CD4-positive, alpha-beta T cell (primary cell): ENCODE results near the gene MAD2L2. TPM values are rescaled to one million over a fixed set of nuclear protein-coding genes. Genes with fewer than 3 reads are reported as not detected.

Experiments
- ATAC-seq: fragments of 200-7000 bp; cut with Tn5 transposase; one replicate; pipeline ENCODE4 v1.10.0; 2022; ENCODE audit warnings: mild to moderate bottlenecking; ENCODE audit not compliant: poor library complexity
- CTCF ChIA-PET: fragments of 350-600 bp; sonication (Branson Sonifier 250); formaldehyde crosslinking; loops from one replicate; lab custom pipeline; 2021; ENCODE audit warnings: antibody characterized with exemption, inconsistent platforms; lab: Charles Lee
- POLR2A ChIA-PET: fragments of 350-600 bp; sonication (Branson Sonifier 250); formaldehyde crosslinking; loops from one replicate; lab custom pipeline; 2021; ENCODE audit warnings: antibody characterized with exemption, inconsistent platforms; lab: Charles Lee
- DNase-seq, 14 experiments: peaks; one replicate each; pipeline ENCODE4 v3.0.0-alpha.2; 2013 to 2020; ENCODE audit warnings: mixed read lengths in 2 of 14
- H3K27ac ChIP-seq, 2 donors: one replicate each; pipeline versions ENCODE4 v1.5.1 to v1.7.0; 2013; ENCODE audit warnings: low read length in 2 of 2, low read depth in 1 of 2, mild to moderate bottlenecking in 1 of 2
- H3K27me3 ChIP-seq, 2 experiments: 1 replicate in 1 of 2; 2 replicates in 1 of 2; pipeline versions ENCODE4 v1.6.1 to v1.7.0; 2013; ENCODE audit warnings: low read length in 2 of 2, control low read depth in 1 of 2, mild to moderate bottlenecking in 1 of 2, moderate library complexity in 1 of 2; ENCODE audit not compliant: insufficient read depth in 2 of 2, control insufficient read depth in 1 of 2
- H3K36me3 ChIP-seq: one replicate; pipeline ENCODE4 v1.6.1; 2013; ENCODE audit warnings: low read length, control low read depth; ENCODE audit not compliant: insufficient read depth
- H3K4me1 ChIP-seq: one replicate; pipeline ENCODE4 v1.6.1; 2013; ENCODE audit warnings: low read length, control low read depth; ENCODE audit not compliant: insufficient read depth
- H3K4me3 ChIP-seq: one replicate; pipeline ENCODE4 v1.5.1; 2013; ENCODE audit warnings: mild to moderate bottlenecking, low read length, moderate library complexity
- H3K9me3 ChIP-seq, 2 experiments: 1 replicate in 1 of 2; 2 replicates in 1 of 2; pipeline versions ENCODE4 v1.6.1 to v1.7.0; 2013; ENCODE audit warnings: low read length in 2 of 2, mild to moderate bottlenecking in 2 of 2, control low read depth in 1 of 2, moderate library complexity in 1 of 2; ENCODE audit not compliant: control insufficient read depth in 1 of 2, insufficient read depth in 1 of 2
- H3K27ac Mint-ChIP-seq: one replicate; pipeline ENCODE4 v1.8.0; 2020; ENCODE audit warnings: mixed read lengths
- H3K27me3 Mint-ChIP-seq: one replicate; pipeline ENCODE4 v1.8.0; 2021; ENCODE audit warnings: mixed read lengths
- H3K36me3 Mint-ChIP-seq: one replicate; pipeline ENCODE4 v1.8.0; 2021; ENCODE audit warnings: low read depth, mixed read lengths
- H3K4me1 Mint-ChIP-seq: one replicate; pipeline ENCODE4 v1.8.0; 2021; ENCODE audit warnings: low read depth, mixed read lengths
- H3K4me3 Mint-ChIP-seq: one replicate; pipeline ENCODE4 v1.8.0; 2020; ENCODE audit warnings: mild to moderate bottlenecking, mixed read lengths
- H3K9me3 Mint-ChIP-seq: one replicate; pipeline ENCODE4 v1.8.0; 2020; ENCODE audit warnings: mixed read lengths
- intact Hi-C, 2 experiments: fragments of 100-400 bp; cut with DNase I in 1 of 2; cut with micrococcal nuclease in 1 of 2; formaldehyde crosslinking; loops; one replicate each; pipeline versions ENCODE4 v1.15.1 to v1.9.0; 2023 to 2025; cut with DNase I, micrococcal nuclease
- total RNA-seq, 174 experiments: library from RNA in 2 of 174; stranded (reverse) in 2 of 174; gene quantifications; one replicate each; pipeline ENCODE4 v1.2.3 and lab custom pipeline; 2021 to 2026
- TF ChIP-seq, protein P1 (sequence below): fragments of 200-600 bp; IDR thresholded peaks from one replicate; pipeline ENCODE4 v1.8.0; 2022; ENCODE audit warnings: antibody characterized with exemption, mild to moderate bottlenecking

The MAD2L2 gene
- total RNA-seq, 2 experiments from 2014 or later, result 24.6 to 28.3 TPM

DNA sequence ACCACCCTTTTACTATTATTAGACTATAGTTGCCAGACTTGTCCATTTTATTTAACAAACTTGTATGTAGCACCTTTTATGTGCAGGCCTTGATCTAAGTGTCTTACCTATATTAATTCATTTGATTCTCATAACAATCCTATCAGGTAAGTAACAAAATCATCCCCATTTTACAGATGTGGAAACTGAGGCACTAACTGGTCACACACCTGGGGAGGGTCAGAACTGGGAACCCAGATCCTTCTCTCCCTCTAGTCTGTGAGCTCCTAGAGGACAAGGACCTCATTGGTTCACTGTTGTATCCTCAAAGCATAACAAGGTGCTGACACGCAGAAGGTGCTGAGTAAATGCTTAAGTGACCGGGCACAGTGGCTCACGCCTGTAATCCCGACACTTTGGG lies 41.6 kb downstream of the MAD2L2 start:
- Histone ChIP-seq H3K27ac (no peak overlapping the region), H3K27me3 (peaks cover 4 to 7% of the 10 kb centered on the region in 2 experiments), H3K4me1 (peaks cover 4% of the 10 kb centered on the region), H3K4me3 (no peak overlapping the region), H3K9me3 (no peaks in the 10 kb centered on the region), H3K36me3 (no peaks in the 10 kb centered on the region)
- Mint-ChIP-seq H3K27me3 (peaks cover 18% of the 10 kb centered on the region), H3K4me3 (no peak overlapping the region), H3K9me3 (no peaks in the 10 kb centered on the region), H3K4me1 (no peaks in the 10 kb centered on the region), H3K27ac (no peak overlapping the region), H3K36me3 (no peaks in the 10 kb centered on the region)
- TF ChIP-seq, protein P1, sequence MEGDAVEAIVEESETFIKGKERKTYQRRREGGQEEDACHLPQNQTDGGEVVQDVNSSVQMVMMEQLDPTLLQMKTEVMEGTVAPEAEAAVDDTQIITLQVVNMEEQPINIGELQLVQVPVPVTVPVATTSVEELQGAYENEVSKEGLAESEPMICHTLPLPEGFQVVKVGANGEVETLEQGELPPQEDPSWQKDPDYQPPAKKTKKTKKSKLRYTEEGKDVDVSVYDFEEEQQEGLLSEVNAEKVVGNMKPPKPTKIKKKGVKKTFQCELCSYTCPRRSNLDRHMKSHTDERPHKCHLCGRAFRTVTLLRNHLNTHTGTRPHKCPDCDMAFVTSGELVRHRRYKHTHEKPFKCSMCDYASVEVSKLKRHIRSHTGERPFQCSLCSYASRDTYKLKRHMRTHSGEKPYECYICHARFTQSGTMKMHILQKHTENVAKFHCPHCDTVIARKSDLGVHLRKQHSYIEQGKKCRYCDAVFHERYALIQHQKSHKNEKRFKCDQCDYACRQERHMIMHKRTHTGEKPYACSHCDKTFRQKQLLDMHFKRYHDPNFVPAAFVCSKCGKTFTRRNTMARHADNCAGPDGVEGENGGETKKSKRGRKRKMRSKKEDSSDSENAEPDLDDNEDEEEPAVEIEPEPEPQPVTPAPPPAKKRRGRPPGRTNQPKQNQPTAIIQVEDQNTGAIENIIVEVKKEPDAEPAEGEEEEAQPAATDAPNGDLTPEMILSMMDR, result no peak
- ChIA-PET POLR2A (no interaction called here), CTCF (no interaction called here)
- DNase-seq (no peak), ATAC-seq (no peak)
- intact Hi-C loops, result no loop called here

DNA sequence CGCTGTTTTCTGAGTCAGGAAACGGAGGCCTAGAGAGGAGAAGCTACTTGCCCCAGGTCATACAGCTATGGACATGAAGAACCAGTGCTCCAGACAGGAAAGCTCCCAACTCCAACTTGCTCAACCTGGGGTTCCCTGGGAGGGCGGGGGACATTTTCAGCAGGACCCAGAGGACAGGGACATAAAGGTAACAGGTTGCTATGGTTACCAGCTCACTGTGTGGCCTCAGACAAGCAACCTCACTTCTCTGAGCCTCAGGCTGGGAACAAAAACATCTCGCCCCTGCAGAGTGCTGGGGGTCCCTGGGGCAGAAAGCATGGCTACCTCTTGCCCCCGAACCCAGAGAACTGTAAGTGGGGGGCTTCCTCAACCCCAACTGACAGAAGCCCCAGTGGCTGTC lies 42.8 kb downstream of the MAD2L2 start:
- no peak overlapping the region for H3K4me3 ChIP-seq
- ATAC-seq (no peak), DNase-seq (no peak)
- no peaks in the 10 kb centered on the region for H3K36me3 Mint-ChIP-seq
- H3K4me1 ChIP-seq, result peaks cover 4% of the 10 kb centered on the region
- H3K9me3 ChIP-seq, result no peaks in the 10 kb centered on the region
- ChIA-PET POLR2A (no interaction called here), CTCF (interaction anchor here (1.3 kb wide), 1 partner anchor 398 kb away, joined by 3 read pairs; no protein-coding TSS in a partner anchor)
- TF ChIP-seq, protein P1, result no peak
- no peaks in the 10 kb centered on the region for H3K36me3 ChIP-seq
- H3K27me3 ChIP-seq, result peaks cover 4 to 7% of the 10 kb centered on the region in 2 experiments
- no peak overlapping the region for H3K27ac ChIP-seq
- no peaks in the 10 kb centered on the region for H3K4me1 Mint-ChIP-seq
- H3K4me3 Mint-ChIP-seq, result no peak overlapping the region
- no peak overlapping the region for H3K27ac Mint-ChIP-seq
- H3K27me3 Mint-ChIP-seq, result peaks cover 22% of the 10 kb centered on the region
- intact Hi-C loops, result no loop called here
- H3K9me3 Mint-ChIP-seq, result no peaks in the 10 kb centered on the region

DNA sequence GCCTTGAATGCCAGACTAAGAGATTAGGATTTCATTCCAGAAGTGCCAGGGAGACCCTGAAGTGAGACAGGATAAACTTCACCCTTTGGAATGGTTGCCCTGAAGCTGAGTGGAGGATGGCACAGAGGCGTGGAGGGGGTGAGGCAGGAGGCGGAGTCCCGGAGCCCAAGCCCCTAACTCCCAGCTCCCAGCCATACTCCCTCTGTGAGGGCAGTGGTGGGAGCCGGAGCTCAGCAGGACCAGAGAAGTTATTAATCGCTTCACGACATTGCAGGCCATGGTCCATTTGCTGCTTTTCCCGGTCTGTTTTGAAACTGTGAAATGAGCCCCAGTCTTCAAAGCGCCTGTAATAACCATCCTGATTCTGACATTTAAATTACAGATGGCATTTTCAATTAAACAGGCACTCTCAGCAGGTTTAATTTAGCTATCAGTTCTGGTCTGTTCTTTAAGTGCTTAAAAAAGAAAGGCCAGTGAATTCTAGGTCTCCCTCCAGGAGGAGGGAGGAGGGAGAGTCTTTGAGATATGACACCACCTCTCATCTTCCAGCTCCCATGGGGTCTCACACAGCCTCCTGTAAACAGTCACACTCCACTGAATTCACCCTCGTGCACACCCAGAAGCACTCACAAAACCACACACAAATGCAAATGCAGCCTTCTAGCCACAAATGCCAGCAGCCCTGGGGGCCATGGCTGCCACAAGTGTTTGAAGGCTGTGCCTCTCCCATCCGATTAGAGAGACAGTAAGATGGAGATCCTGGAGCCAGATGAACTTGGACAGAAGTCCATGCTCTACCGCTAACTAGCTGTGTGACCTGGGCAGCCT lies 46.4 kb downstream of the MAD2L2 start:
- H3K27ac ChIP-seq, result no peak overlapping the region
- H3K27me3 ChIP-seq, result peaks cover 8 to 10% of the 10 kb centered on the region in 2 experiments
- ChIA-PET CTCF (interaction anchor here (0.6 kb wide), 1 partner anchor 307 kb away, joined by 3 read pairs; no protein-coding TSS in a partner anchor), POLR2A (no interaction called here)
- H3K4me3 ChIP-seq, result no peak overlapping the region
- no peak overlapping the region for H3K4me3 Mint-ChIP-seq
- H3K27me3 Mint-ChIP-seq, result peaks cover 22% of the 10 kb centered on the region
- no peaks in the 10 kb centered on the region for H3K36me3 ChIP-seq
- no peaks in the 10 kb centered on the region for H3K4me1 ChIP-seq
- H3K9me3 ChIP-seq, result no peaks in the 10 kb centered on the region
- H3K9me3 Mint-ChIP-seq, result no peaks in the 10 kb centered on the region
- H3K27ac Mint-ChIP-seq, result no peak overlapping the region
- DNase-seq, result no peak
- H3K4me1 Mint-ChIP-seq, result no peaks in the 10 kb centered on the region
- TF ChIP-seq, protein P1, result no peak
- H3K36me3 Mint-ChIP-seq, result no peaks in the 10 kb centered on the region
- ATAC-seq, result no peak
- intact Hi-C loops, result no loop called here
